Keratinocyte (primary cell): Measurements from ENCODE around the gene TMEM200B.

Source experiments
- CTCF ChIP-seq, 3 experiments: IDR thresholded peaks in 1 of 3; conservative IDR thresholded peaks in 1 of 3; optimal IDR thresholded peaks in 1 of 3; 2 replicates in 2 of 3; 3 replicates in 1 of 3; pipeline versions ENCODE3 to v1.5.1; 2011; ENCODE audit warnings: low read length in 3 of 3, mild to moderate bottlenecking in 3 of 3, moderate library complexity in 2 of 3, control low read depth in 1 of 3, inconsistent platforms in 1 of 3; ENCODE audit not compliant: insufficient read depth in 2 of 3; ENCODE audit errors: extremely low read depth in 1 of 3
- EZH2 ChIP-seq: IDR thresholded peaks from one replicate; pipeline ENCODE4 v1.6.1; 2012; ENCODE audit warnings: inconsistent platforms, mild to moderate bottlenecking, low read length, moderate library complexity

GRCh38 chr1:29121516-29121935 lies 2.2 kb downstream of the TMEM200B start:
- TF ChIP-seq CTCF (optimal IDR thresholded peaks at IDR 0.05 in 1 of 3, IDR thresholded peaks at IDR 0.05 in 1 of 3, conservative IDR thresholded peaks at IDR 0.05 in 1 of 3; ENCODE audit: extremely low read depth in 1 of 3, insufficient read depth in 2 of 3, low read length in 3 of 3) (no peak), EZH2 (no peak)
